ENCODE results near the gene RAB20. TPM values are rescaled to one million over a fixed set of nuclear protein-coding genes. Genes with fewer than 3 reads are reported as not detected.

The RAB20 gene
- total and polyA plus RNA-seq, 2 of the 8 experiments (the other 6 are each of a cell fraction or from before 2014, with no cell fraction given), result 14.8 to 27.9 TPM

GRCh38 chr13:110561344-110562035 lies at the start of gene RAB20 (continued):
- TF ChIP-seq, protein P1, sequence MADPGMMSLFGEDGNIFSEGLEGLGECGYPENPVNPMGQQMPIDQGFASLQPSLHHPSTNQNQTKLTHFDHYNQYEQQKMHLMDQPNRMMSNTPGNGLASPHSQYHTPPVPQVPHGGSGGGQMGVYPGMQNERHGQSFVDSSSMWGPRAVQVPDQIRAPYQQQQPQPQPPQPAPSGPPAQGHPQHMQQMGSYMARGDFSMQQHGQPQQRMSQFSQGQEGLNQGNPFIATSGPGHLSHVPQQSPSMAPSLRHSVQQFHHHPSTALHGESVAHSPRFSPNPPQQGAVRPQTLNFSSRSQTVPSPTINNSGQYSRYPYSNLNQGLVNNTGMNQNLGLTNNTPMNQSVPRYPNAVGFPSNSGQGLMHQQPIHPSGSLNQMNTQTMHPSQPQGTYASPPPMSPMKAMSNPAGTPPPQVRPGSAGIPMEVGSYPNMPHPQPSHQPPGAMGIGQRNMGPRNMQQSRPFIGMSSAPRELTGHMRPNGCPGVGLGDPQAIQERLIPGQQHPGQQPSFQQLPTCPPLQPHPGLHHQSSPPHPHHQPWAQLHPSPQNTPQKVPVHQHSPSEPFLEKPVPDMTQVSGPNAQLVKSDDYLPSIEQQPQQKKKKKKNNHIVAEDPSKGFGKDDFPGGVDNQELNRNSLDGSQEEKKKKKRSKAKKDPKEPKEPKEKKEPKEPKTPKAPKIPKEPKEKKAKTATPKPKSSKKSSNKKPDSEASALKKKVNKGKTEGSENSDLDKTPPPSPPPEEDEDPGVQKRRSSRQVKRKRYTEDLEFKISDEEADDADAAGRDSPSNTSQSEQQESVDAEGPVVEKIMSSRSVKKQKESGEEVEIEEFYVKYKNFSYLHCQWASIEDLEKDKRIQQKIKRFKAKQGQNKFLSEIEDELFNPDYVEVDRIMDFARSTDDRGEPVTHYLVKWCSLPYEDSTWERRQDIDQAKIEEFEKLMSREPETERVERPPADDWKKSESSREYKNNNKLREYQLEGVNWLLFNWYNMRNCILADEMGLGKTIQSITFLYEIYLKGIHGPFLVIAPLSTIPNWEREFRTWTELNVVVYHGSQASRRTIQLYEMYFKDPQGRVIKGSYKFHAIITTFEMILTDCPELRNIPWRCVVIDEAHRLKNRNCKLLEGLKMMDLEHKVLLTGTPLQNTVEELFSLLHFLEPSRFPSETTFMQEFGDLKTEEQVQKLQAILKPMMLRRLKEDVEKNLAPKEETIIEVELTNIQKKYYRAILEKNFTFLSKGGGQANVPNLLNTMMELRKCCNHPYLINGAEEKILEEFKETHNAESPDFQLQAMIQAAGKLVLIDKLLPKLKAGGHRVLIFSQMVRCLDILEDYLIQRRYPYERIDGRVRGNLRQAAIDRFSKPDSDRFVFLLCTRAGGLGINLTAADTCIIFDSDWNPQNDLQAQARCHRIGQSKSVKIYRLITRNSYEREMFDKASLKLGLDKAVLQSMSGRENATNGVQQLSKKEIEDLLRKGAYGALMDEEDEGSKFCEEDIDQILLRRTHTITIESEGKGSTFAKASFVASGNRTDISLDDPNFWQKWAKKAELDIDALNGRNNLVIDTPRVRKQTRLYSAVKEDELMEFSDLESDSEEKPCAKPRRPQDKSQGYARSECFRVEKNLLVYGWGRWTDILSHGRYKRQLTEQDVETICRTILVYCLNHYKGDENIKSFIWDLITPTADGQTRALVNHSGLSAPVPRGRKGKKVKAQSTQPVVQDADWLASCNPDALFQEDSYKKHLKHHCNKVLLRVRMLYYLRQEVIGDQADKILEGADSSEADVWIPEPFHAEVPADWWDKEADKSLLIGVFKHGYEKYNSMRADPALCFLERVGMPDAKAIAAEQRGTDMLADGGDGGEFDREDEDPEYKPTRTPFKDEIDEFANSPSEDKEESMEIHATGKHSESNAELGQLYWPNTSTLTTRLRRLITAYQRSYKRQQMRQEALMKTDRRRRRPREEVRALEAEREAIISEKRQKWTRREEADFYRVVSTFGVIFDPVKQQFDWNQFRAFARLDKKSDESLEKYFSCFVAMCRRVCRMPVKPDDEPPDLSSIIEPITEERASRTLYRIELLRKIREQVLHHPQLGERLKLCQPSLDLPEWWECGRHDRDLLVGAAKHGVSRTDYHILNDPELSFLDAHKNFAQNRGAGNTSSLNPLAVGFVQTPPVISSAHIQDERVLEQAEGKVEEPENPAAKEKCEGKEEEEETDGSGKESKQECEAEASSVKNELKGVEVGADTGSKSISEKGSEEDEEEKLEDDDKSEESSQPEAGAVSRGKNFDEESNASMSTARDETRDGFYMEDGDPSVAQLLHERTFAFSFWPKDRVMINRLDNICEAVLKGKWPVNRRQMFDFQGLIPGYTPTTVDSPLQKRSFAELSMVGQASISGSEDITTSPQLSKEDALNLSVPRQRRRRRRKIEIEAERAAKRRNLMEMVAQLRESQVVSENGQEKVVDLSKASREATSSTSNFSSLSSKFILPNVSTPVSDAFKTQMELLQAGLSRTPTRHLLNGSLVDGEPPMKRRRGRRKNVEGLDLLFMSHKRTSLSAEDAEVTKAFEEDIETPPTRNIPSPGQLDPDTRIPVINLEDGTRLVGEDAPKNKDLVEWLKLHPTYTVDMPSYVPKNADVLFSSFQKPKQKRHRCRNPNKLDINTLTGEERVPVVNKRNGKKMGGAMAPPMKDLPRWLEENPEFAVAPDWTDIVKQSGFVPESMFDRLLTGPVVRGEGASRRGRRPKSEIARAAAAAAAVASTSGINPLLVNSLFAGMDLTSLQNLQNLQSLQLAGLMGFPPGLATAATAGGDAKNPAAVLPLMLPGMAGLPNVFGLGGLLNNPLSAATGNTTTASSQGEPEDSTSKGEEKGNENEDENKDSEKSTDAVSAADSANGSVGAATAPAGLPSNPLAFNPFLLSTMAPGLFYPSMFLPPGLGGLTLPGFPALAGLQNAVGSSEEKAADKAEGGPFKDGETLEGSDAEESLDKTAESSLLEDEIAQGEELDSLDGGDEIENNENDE (IDR thresholded peaks at IDR 0.05; ENCODE audit: insufficient replicate concordance, low read length), result no peak
- TF ChIP-seq JUND (IDR thresholded peaks at IDR 0.05; ENCODE audit: low read length) (no peak), SIN3A (conservative IDR thresholded peaks at IDR 0.05 in 1 of 2, IDR thresholded peaks at IDR 0.05 in 1 of 2; ENCODE audit: low read depth in 1 of 2, low read length in 2 of 2) (no peak), CREB1 (IDR thresholded peaks at IDR 0.05) (peak; percentile 77), SAP30 (IDR thresholded peaks at IDR 0.05; ENCODE audit: insufficient read depth, insufficient replicate concordance, low read length) (no peak), GABPA (IDR thresholded peaks at IDR 0.05; ENCODE audit: borderline replicate concordance, insufficient read depth, low read length) (no peak), EP300 (IDR thresholded peaks at IDR 0.05; ENCODE audit: borderline replicate concordance in 1 of 2, low read depth in 2 of 2, low read length in 2 of 2) (no peak)
- TF ChIP-seq, protein P2, sequence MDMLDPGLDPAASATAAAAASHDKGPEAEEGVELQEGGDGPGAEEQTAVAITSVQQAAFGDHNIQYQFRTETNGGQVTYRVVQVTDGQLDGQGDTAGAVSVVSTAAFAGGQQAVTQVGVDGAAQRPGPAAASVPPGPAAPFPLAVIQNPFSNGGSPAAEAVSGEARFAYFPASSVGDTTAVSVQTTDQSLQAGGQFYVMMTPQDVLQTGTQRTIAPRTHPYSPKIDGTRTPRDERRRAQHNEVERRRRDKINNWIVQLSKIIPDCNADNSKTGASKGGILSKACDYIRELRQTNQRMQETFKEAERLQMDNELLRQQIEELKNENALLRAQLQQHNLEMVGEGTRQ (IDR thresholded peaks at IDR 0.05; ENCODE audit: low read length), result no peak
